PC-9 (cell line): ENCODE data around the gene ACACA. TPM values are rescaled to one million over a fixed set of nuclear protein-coding genes. Genes with fewer than 3 reads are reported as not detected.

Experiments
- BruUV-seq: library from RNA; stranded (reverse); fragments of 400-500 nt; replicated peaks from 2 replicates; lab custom pipeline; 2021; lab: Mats Ljungman, UMichigan
- CTCF ChIA-PET: fragments of 300-600 bp; sonication (Branson Sonifier 250); formaldehyde crosslinking; loops from one replicate; lab custom pipeline; 2022; ENCODE audit warnings: antibody characterized with exemption; lab: Charles Lee
- POLR2A ChIA-PET: fragments of 300-600 bp; sonication (Branson Sonifier 250); formaldehyde crosslinking; loops from one replicate; lab custom pipeline; 2022; ENCODE audit warnings: antibody characterized with exemption; ENCODE audit not compliant: unreplicated experiment; lab: Charles Lee
- DNase-seq, 2 experiments: peaks; one replicate each; pipeline versions ENCODE4 v3.0.0 to v3.0.0-alpha.2; 2015 to 2022; ENCODE audit warnings: mixed read lengths in 1 of 2
- H2AFZ ChIP-seq: fragments of 200-600 bp; sonication (generic); 2 replicates; pipeline ENCODE4 v1.8.1; 2017; ENCODE audit warnings: antibody characterized with exemption
- H3F3A ChIP-seq: fragments of 200-600 bp; sonication (generic); 2 replicates; pipeline ENCODE4 v1.8.1; 2017; ENCODE audit warnings: antibody characterized with exemption, mild to moderate bottlenecking, low read depth; ENCODE audit not compliant: insufficient read depth
- H3K27ac ChIP-seq: fragments of 200-600 bp; sonication (generic); 2 replicates; pipeline ENCODE4 v1.6.1; 2016; ENCODE audit warnings: mixed run types
- H3K27me3 ChIP-seq: fragments of 200-600 bp; sonication (generic); 2 replicates; pipeline ENCODE4 v1.6.1; 2016; ENCODE audit warnings: low read depth, mixed run types; ENCODE audit not compliant: insufficient read depth
- H3K36me3 ChIP-seq: fragments of 200-600 bp; sonication (generic); 2 replicates; pipeline ENCODE4 v1.6.1; 2016; ENCODE audit warnings: low read depth, mixed run types
- H3K4me1 ChIP-seq: fragments of 200-600 bp; sonication (generic); replicated peaks from 2 replicates; pipeline ENCODE4 v1.6.1; 2016; ENCODE audit warnings: mixed run types; ENCODE audit not compliant: insufficient read depth
- H3K4me2 ChIP-seq: fragments of 200-600 bp; sonication (generic); 2 replicates; pipeline ENCODE4 v1.6.1; 2017; ENCODE audit warnings: mixed run types
- H3K4me3 ChIP-seq: fragments of 200-600 bp; sonication (generic); 2 replicates; pipeline ENCODE4 v1.6.1; 2016; ENCODE audit warnings: mixed run types
- H3K79me2 ChIP-seq: fragments of 200-600 bp; sonication (generic); 2 replicates; pipeline ENCODE4 v1.6.1; 2017; ENCODE audit warnings: low read depth, mixed run types
- H3K9me2 ChIP-seq: fragments of 200-600 bp; sonication (generic); 2 replicates; pipeline ENCODE4 v1.8.1; 2017; ENCODE audit warnings: mild to moderate bottlenecking; ENCODE audit not compliant: insufficient read depth
- H3K9me3 ChIP-seq: fragments of 200-600 bp; sonication (generic); 2 replicates; pipeline ENCODE4 v1.8.1; 2016; ENCODE audit warnings: low read depth; ENCODE audit not compliant: insufficient read depth
- H4K20me1 ChIP-seq: fragments of 200-600 bp; sonication (generic); 2 replicates; pipeline ENCODE4 v1.8.1; 2017; ENCODE audit not compliant: insufficient read depth
- CTCF ChIP-seq: fragments of 200-600 bp; sonication (generic); conservative IDR thresholded peaks from 2 replicates; pipeline ENCODE4 v1.6.1; 2017; ENCODE audit warnings: mixed run types, antibody characterized with exemption, mild to moderate bottlenecking, moderate library complexity
- EZH2 ChIP-seq: fragments of 200-600 bp; sonication (generic); IDR thresholded peaks from 2 replicates; pipeline ENCODE4 v1.8.0; 2017; ENCODE audit warnings: antibody characterized with exemption, low read depth
- intact Hi-C: fragments of 100-400 bp; cut with micrococcal nuclease; formaldehyde crosslinking; loops from one replicate; pipeline ENCODE4 v1.10.0; 2022; ENCODE audit not compliant: unreplicated experiment
- total RNA-seq: library from RNA; stranded (reverse); gene quantifications from 2 replicates; pipeline ENCODE4 v1.2.3, GENCODE V29; 2021

The ACACA gene
- total RNA-seq, 1 experiment from 2014 or later, result 185 TPM

- no peaks in the 10 kb centered on the region for H3K79me2 ChIP-seq
- ChIA-PET CTCF (no interaction called here), POLR2A (no interaction called here)
- no peak overlapping the region for H3K4me3 ChIP-seq
- H2AFZ ChIP-seq, result no peak overlapping the region
- H3F3A ChIP-seq, result peaks cover 5% of the 10 kb centered on the region; the same call in 1 of the 2 replicates
- TF ChIP-seq CTCF (no peak), EZH2 (no peak)
- intact Hi-C loops, result no loop called here
- no peaks in the 10 kb centered on the region for H3K27me3 ChIP-seq
- no peaks in the 10 kb centered on the region for H3K4me1 ChIP-seq
- H4K20me1 ChIP-seq, result peaks cover 7% of the 10 kb centered on the region
- no TSS peak for BruUV-seq
- no peak overlapping the region for H3K4me2 ChIP-seq
- H3K36me3 ChIP-seq, result peaks cover 44% of the 10 kb centered on the region
- H3K9me3 ChIP-seq, result no peaks in the 10 kb centered on the region
- H3K27ac ChIP-seq, result no peak overlapping the region
- H3K9me2 ChIP-seq, result no peaks in the 10 kb centered on the region
- no peak for DNase-seq
These were observed 295.3 kb downstream of the ACACA start for GRCh38 chr17:37111329-37111728.

DNA sequence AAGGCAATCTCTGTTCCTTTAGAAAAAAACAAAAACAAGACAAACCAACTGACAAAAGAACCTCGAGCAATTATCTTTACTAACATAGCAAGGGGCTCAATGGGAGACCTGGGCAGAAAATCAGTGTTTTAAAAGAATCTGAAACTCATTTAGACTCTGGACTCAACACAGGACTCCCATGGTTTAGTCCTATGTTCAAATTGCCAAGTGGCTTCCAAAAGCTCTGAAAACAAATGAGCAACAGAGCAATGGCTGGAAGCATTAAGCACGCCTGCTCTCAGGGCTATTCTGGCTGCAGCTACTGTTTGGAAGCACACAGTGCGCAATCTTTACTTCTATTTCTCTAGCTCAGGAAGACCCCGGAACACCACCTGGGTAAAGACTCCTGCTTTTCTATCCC, 295.9 kb downstream of the ACACA start:
- H3K4me2 ChIP-seq, result no peak overlapping the region
- POLR2A ChIA-PET, result no interaction called here
- H3K36me3 ChIP-seq, result peaks cover 41% of the 10 kb centered on the region
- no peak overlapping the region for H3K4me3 ChIP-seq
- intact Hi-C loops, result no loop called here
- no peaks in the 10 kb centered on the region for H3K79me2 ChIP-seq
- no peaks in the 10 kb centered on the region for H3K9me3 ChIP-seq
- BruUV-seq, result no TSS peak
- H3F3A ChIP-seq, result peaks cover 5% of the 10 kb centered on the region; the same call in 1 of the 2 replicates
- H3K4me1 ChIP-seq, result no peaks in the 10 kb centered on the region
- CTCF ChIA-PET, result no interaction called here
- H2AFZ ChIP-seq, result no peak overlapping the region
- H3K27me3 ChIP-seq, result no peaks in the 10 kb centered on the region
- peaks cover 10% of the 10 kb centered on the region for H4K20me1 ChIP-seq
- TF ChIP-seq EZH2 (no peak), CTCF (no peak)
- no peak for DNase-seq
- H3K27ac ChIP-seq, result no peak overlapping the region
- H3K9me2 ChIP-seq, result no peaks in the 10 kb centered on the region

GRCh38 chr17:37109731-37110710, 296.6 kb downstream of the ACACA start:
- Histone ChIP-seq H3F3A (peaks cover 5% of the 10 kb centered on the region; the same call in 1 of the 2 replicates), H3K9me2 (no peaks in the 10 kb centered on the region), H3K79me2 (no peaks in the 10 kb centered on the region), H3K4me1 (no peaks in the 10 kb centered on the region), H3K36me3 (peaks cover 41% of the 10 kb centered on the region), H3K4me2 (no peak overlapping the region), H3K27ac (no peak overlapping the region), H4K20me1 (peaks cover 8% of the 10 kb centered on the region), H3K4me3 (no peak overlapping the region), H2AFZ (no peak overlapping the region), H3K9me3 (no peaks in the 10 kb centered on the region), H3K27me3 (no peaks in the 10 kb centered on the region)
- no peak for DNase-seq
- no TSS peak for BruUV-seq
- no peak for TF ChIP-seq EZH2
- TF ChIP-seq CTCF, result no peak
- intact Hi-C loops, result no loop called here
- ChIA-PET POLR2A (interaction anchor here (0.5 kb wide), 1 partner anchor 1165 kb away, joined by 4 read pairs; no protein-coding TSS in a partner anchor), CTCF (no interaction called here)
